ENCODE data around the gene FASLG.

GRCh38 chr1:172713466-172713865 lies 54.6 kb downstream of the FASLG start:
- no peak for TF ChIP-seq CTCF (IDR thresholded peaks at IDR 0.05; ENCODE audit: insufficient read depth, low read length)
- TF ChIP-seq REST (IDR thresholded peaks at IDR 0.05; ENCODE audit: insufficient replicate concordance, low read depth) = no peak
- TF ChIP-seq POLR2AphosphoS5 (IDR thresholded peaks at IDR 0.05; ENCODE audit: low read depth) = no peak
- no peak for TF ChIP-seq SPI1 (IDR thresholded peaks at IDR 0.05; ENCODE audit: borderline replicate concordance, low read depth)
- no peak for TF ChIP-seq GABPA (IDR thresholded peaks at IDR 0.05; ENCODE audit: low read depth)
